Effector memory CD8-positive, alpha-beta T cell (primary cell): ENCODE measurements around the gene ANTKMT.

Source experiments
- ATAC-seq: fragments of 150-1000 bp; cut with Tn5 transposase; replicated peaks from 2 replicates; pipeline ENCODE4 v1.10.0; 2021; ENCODE audit warnings: mild to moderate bottlenecking, moderate library complexity
- DNase-seq, 3 experiments: peaks; one replicate each; pipeline ENCODE4 v3.0.0; 2021
- H3K27ac Mint-ChIP-seq, 2 donors: one replicate each; pipeline ENCODE4 v1.8.0; 2022; ENCODE audit warnings: mild to moderate bottlenecking in 2 of 2, mixed read lengths in 2 of 2, moderate library complexity in 2 of 2
- H3K27me3 Mint-ChIP-seq, 2 donors: one replicate each; pipeline ENCODE4 v1.8.0; 2022; ENCODE audit warnings: mixed read lengths in 2 of 2
- H3K36me3 Mint-ChIP-seq: one replicate; pipeline ENCODE4 v1.8.0; 2022; ENCODE audit warnings: mild to moderate bottlenecking, moderate library complexity, mixed read lengths; ENCODE audit not compliant: insufficient read depth
- H3K4me1 Mint-ChIP-seq, 2 donors: one replicate each; pipeline ENCODE4 v1.8.0; 2022; ENCODE audit warnings: low read depth in 2 of 2, mixed read lengths in 2 of 2
- H3K4me3 Mint-ChIP-seq, 2 donors: one replicate each; pipeline ENCODE4 v1.8.0; 2022; ENCODE audit warnings: mild to moderate bottlenecking in 2 of 2, mixed read lengths in 2 of 2, moderate library complexity in 2 of 2
- H3K9me3 Mint-ChIP-seq, 2 donors: one replicate each; pipeline ENCODE4 v1.8.0; 2022; ENCODE audit warnings: mixed read lengths in 2 of 2

ANTKMT gene

GRCh38 chr16:678209-678857, 42.6 kb upstream of the ANTKMT start:
- ATAC-seq: no peak
- H3K27ac Mint-ChIP-seq: peak overlapping the region in 1 of 2 donors; percentile 62
- peaks cover 0 to 6% of the 10 kb centered on the region in 2 donors for H3K27me3 Mint-ChIP-seq
- peaks cover 11 to 35% of the 10 kb centered on the region in 2 donors for H3K4me1 Mint-ChIP-seq
- DNase-seq: no peak
- H3K4me3 Mint-ChIP-seq: peak overlapping the region; percentile 75 to 78
- H3K9me3 Mint-ChIP-seq: no peaks in the 10 kb centered on the region
- peaks cover 24% of the 10 kb centered on the region for H3K36me3 Mint-ChIP-seq

- no peaks in the 10 kb centered on the region for H3K9me3 Mint-ChIP-seq
- DNase-seq (peak in 2 of 3 experiments; percentile 33 to 35), ATAC-seq (peak; percentile 6)
- peaks cover 0 to 6% of the 10 kb centered on the region in 2 donors for H3K27me3 Mint-ChIP-seq
- H3K4me3 Mint-ChIP-seq: peak overlapping the region; percentile 75 to 78
- H3K4me1 Mint-ChIP-seq: peaks cover 11 to 36% of the 10 kb centered on the region in 2 donors
- peak overlapping the region; percentile 25 to 62 for H3K27ac Mint-ChIP-seq
- peaks cover 31% of the 10 kb centered on the region for H3K36me3 Mint-ChIP-seq
Observed at GRCh38 chr16:678858-679813, 41.8 kb upstream of the ANTKMT start.

- Mint-ChIP-seq H3K4me1 (peaks cover 10 to 35% of the 10 kb centered on the region in 2 donors), H3K27me3 (peaks cover 0 to 3% of the 10 kb centered on the region in 2 donors), H3K27ac (peak within 1 kb of the TSS; percentile 44 to 62), H3K36me3 (peaks cover 35% of the 10 kb centered on the region), H3K9me3 (no peaks in the 10 kb centered on the region), H3K4me3 (peak within 1 kb of the TSS; percentile 75 to 78)
- ATAC-seq: peak; percentile 48
- peak; percentile 70 to 76 (median 76) for DNase-seq
Observed at GRCh38 chr16:679814-680624, 40.9 kb upstream of the ANTKMT start, which contains the start of gene STUB1. STUB1 (plus strand) TSS chr16:680410; CDS start chr16:680526, 116 bp downstream.

- H3K4me1 Mint-ChIP-seq: peaks cover 7 to 33% of the 10 kb centered on the region in 2 donors
- H3K27ac Mint-ChIP-seq: peak overlapping the region in 1 of 2 donors; percentile 32
- ATAC-seq: no peak
- DNase-seq: no peak
- no peaks in the 10 kb centered on the region for H3K27me3 Mint-ChIP-seq
- H3K9me3 Mint-ChIP-seq: no peaks in the 10 kb centered on the region
- peaks cover 35% of the 10 kb centered on the region for H3K36me3 Mint-ChIP-seq
- H3K4me3 Mint-ChIP-seq: peak overlapping the region; percentile 75 to 78
Observed at GRCh38 chr16:680625-680945, 40.4 kb upstream of the ANTKMT start.

- Mint-ChIP-seq H3K4me3 (peak overlapping the region; percentile 75 to 78), H3K27ac (peak overlapping the region; percentile 32 to 44), H3K4me1 (peaks cover 7 to 37% of the 10 kb centered on the region in 2 donors), H3K27me3 (no peaks in the 10 kb centered on the region), H3K9me3 (no peaks in the 10 kb centered on the region), H3K36me3 (peaks cover 35% of the 10 kb centered on the region)
- DNase-seq (no peak), ATAC-seq (no peak)
Observed at GRCh38 chr16:680967-681745, 39.8 kb upstream of the ANTKMT start.

GRCh38 chr16:681746-682427, 39.1 kb upstream of the ANTKMT start:
- peaks cover 35% of the 10 kb centered on the region for H3K36me3 Mint-ChIP-seq
- peak overlapping the region in 1 of 2 donors; percentile 32 for H3K27ac Mint-ChIP-seq
- H3K4me1 Mint-ChIP-seq: peaks cover 7 to 36% of the 10 kb centered on the region in 2 donors
- H3K4me3 Mint-ChIP-seq: peak overlapping the region; percentile 75 to 78
- H3K9me3 Mint-ChIP-seq: no peaks in the 10 kb centered on the region
- no peaks in the 10 kb centered on the region for H3K27me3 Mint-ChIP-seq
- DNase-seq: no peak
- ATAC-seq: no peak

GRCh38 chr16:682493-683395, 38.2 kb upstream of the ANTKMT start:
- ATAC-seq: no peak
- Mint-ChIP-seq H3K4me3 (peak overlapping the region; percentile 75 to 78), H3K9me3 (no peaks in the 10 kb centered on the region), H3K36me3 (peaks cover 35% of the 10 kb centered on the region), H3K27me3 (no peaks in the 10 kb centered on the region), H3K27ac (peak overlapping the region; percentile 65 to 83), H3K4me1 (peaks cover 7 to 35% of the 10 kb centered on the region in 2 donors)
- no peak for DNase-seq

- DNase-seq (no peak), ATAC-seq (no peak)
- H3K4me1 Mint-ChIP-seq: peaks cover 7 to 35% of the 10 kb centered on the region in 2 donors
- H3K27ac Mint-ChIP-seq: peak overlapping the region; percentile 65 to 83
- no peaks in the 10 kb centered on the region for H3K9me3 Mint-ChIP-seq
- no peaks in the 10 kb centered on the region for H3K27me3 Mint-ChIP-seq
- H3K36me3 Mint-ChIP-seq: peaks cover 35% of the 10 kb centered on the region
- H3K4me3 Mint-ChIP-seq: peak overlapping the region; percentile 75 to 78
Observed at GRCh38 chr16:683396-684070, 37.4 kb upstream of the ANTKMT start.

GRCh38 chr16:684071-684794, 36.7 kb upstream of the ANTKMT start, which contains the start of gene JMJD8:
JMJD8 (minus strand) TSS chr16:684334; CDS start chr16:684319, 15 bp downstream.
- Mint-ChIP-seq H3K4me3 (peak within 1 kb of the TSS; percentile 75 to 78), H3K27me3 (no peaks in the 10 kb centered on the region), H3K36me3 (peaks cover 35% of the 10 kb centered on the region), H3K9me3 (no peaks in the 10 kb centered on the region), H3K4me1 (peaks cover 7 to 35% of the 10 kb centered on the region in 2 donors), H3K27ac (peak within 1 kb of the TSS; percentile 75 to 83)
- DNase-seq: peak; percentile 91 to 96 (median 94)
- ATAC-seq: peak; percentile 76

GRCh38 chr16:684961-685696, 35.8 kb upstream of the ANTKMT start:
- Mint-ChIP-seq H3K36me3 (peaks cover 35% of the 10 kb centered on the region), H3K27me3 (no peaks in the 10 kb centered on the region), H3K27ac (peak overlapping the region in 1 of 2 donors; percentile 83), H3K4me1 (peaks cover 5 to 41% of the 10 kb centered on the region in 2 donors), H3K4me3 (peak overlapping the region in 1 of 2 donors; percentile 65), H3K9me3 (no peaks in the 10 kb centered on the region)
- ATAC-seq (no peak), DNase-seq (no peak)
